WTC11 (cell line): ENCODE results near the gene APOE. TPM values are rescaled to one million over a fixed set of nuclear protein-coding genes. Genes with fewer than 3 reads are reported as not detected.

ENCODE experiments used
- ATAC-seq: fragments of 200-7000 bp; cut with Tn5 transposase; 2 replicates; pipeline ENCODE4 v1.10.0; 2021; ENCODE audit warnings: mild to moderate bottlenecking, moderate library complexity
- CTCF ChIA-PET: fragments of 300-600 bp; sonication (Branson Sonifier 250); formaldehyde crosslinking; loops from one replicate; lab custom pipeline; 2021; ENCODE audit warnings: antibody characterized with exemption; lab: Charles Lee
- POLR2A ChIA-PET: fragments of 350-600 bp; sonication (Branson Sonifier 250); formaldehyde crosslinking; loops from one replicate; lab custom pipeline; 2021; ENCODE audit warnings: antibody characterized with exemption; lab: Charles Lee
- DNase-seq: peaks from one replicate; pipeline ENCODE4 v3.0.0; 2021; ENCODE audit warnings: low spot score
- H3K27ac Mint-ChIP-seq: 2 replicates; pipeline ENCODE4 v1.8.0; 2021; ENCODE audit warnings: mixed read lengths
- H3K27me3 Mint-ChIP-seq: 2 replicates; pipeline ENCODE4 v1.8.0; 2021; ENCODE audit warnings: low read depth, mild to moderate bottlenecking, moderate library complexity, mixed read lengths
- H3K36me3 Mint-ChIP-seq: 2 replicates; pipeline ENCODE4 v1.8.0; 2021; ENCODE audit warnings: mixed read lengths
- H3K4me1 Mint-ChIP-seq: 2 replicates; pipeline ENCODE4 v1.8.0; 2022; ENCODE audit warnings: mixed read lengths
- H3K4me3 Mint-ChIP-seq: 2 replicates; pipeline ENCODE4 v1.8.0; 2021; ENCODE audit warnings: mild to moderate bottlenecking, moderate library complexity, mixed read lengths
- H3K9me3 Mint-ChIP-seq: 2 replicates; pipeline ENCODE4 v1.8.0; 2021; ENCODE audit warnings: mixed read lengths
- CREB1 ChIP-seq: sonication (generic); formaldehyde crosslinking; IDR thresholded peaks from 2 replicates; pipeline ENCODE4 v1.8.0; 2023; ENCODE audit warnings: mild to moderate bottlenecking, missing genetic modification reagents
- ETV6 ChIP-seq: sonication (generic); formaldehyde crosslinking; IDR thresholded peaks from 2 replicates; pipeline ENCODE4 v1.8.1; 2022; ENCODE audit warnings: mild to moderate bottlenecking, missing genetic modification reagents
- FOXK1 ChIP-seq: sonication (generic); formaldehyde crosslinking; IDR thresholded peaks from 2 replicates; pipeline ENCODE4 v1.8.0; 2022; ENCODE audit warnings: mild to moderate bottlenecking, moderate library complexity, missing genetic modification reagents
- JAZF1 ChIP-seq: fragments of 250-450 bp; sonication (Bioruptor Pico); IDR thresholded peaks from 2 replicates; pipeline ENCODE4 v1.9.0; 2021; ENCODE audit warnings: moderate library complexity, mild to moderate bottlenecking, inconsistent platforms
- MXD4 ChIP-seq: fragments of 250-450 bp; sonication (Bioruptor Pico); IDR thresholded peaks from 2 replicates; pipeline ENCODE4 v1.8.0; 2021; ENCODE audit warnings: mild to moderate bottlenecking, moderate library complexity, borderline replicate concordance
- NFE2L1 ChIP-seq: sonication (generic); formaldehyde crosslinking; IDR thresholded peaks from 2 replicates; pipeline ENCODE4 v1.8.1; 2023; ENCODE audit warnings: missing genetic modification reagents
- NFYB ChIP-seq: sonication (generic); formaldehyde crosslinking; conservative IDR thresholded peaks from 2 replicates; pipeline ENCODE4 v1.8.0; 2022; ENCODE audit warnings: low read depth, missing genetic modification reagents
- NR1H2 ChIP-seq: sonication (generic); formaldehyde crosslinking; IDR thresholded peaks from 2 replicates; pipeline ENCODE4 v1.9.0; 2021; ENCODE audit warnings: mild to moderate bottlenecking, moderate library complexity, missing genetic modification reagents
- RORB ChIP-seq: fragments of 250-450 bp; sonication (Bioruptor Pico); IDR thresholded peaks from 2 replicates; pipeline ENCODE4 v1.9.0; 2021; ENCODE audit warnings: mild to moderate bottlenecking
- SMAD3 ChIP-seq: sonication (generic); formaldehyde crosslinking; IDR thresholded peaks from 2 replicates; pipeline ENCODE4 v1.8.0; 2022; ENCODE audit warnings: missing genetic modification reagents, mild to moderate bottlenecking, borderline replicate concordance
- SMAD4 ChIP-seq: sonication (generic); formaldehyde crosslinking; IDR thresholded peaks from 2 replicates; pipeline ENCODE4 v1.8.0; 2022; ENCODE audit warnings: mild to moderate bottlenecking, missing genetic modification reagents
- STAT6 ChIP-seq: sonication (generic); formaldehyde crosslinking; conservative IDR thresholded peaks from 2 replicates; pipeline ENCODE4 v1.8.1; 2023; ENCODE audit warnings: mild to moderate bottlenecking, low read depth, missing genetic modification reagents, moderate library complexity
- TCF7 ChIP-seq: sonication (generic); formaldehyde crosslinking; IDR thresholded peaks from 2 replicates; pipeline ENCODE4 v1.8.0; 2022; ENCODE audit warnings: mild to moderate bottlenecking, low read depth, missing genetic modification reagents, moderate library complexity
- TEAD4 ChIP-seq: sonication (generic); formaldehyde crosslinking; IDR thresholded peaks from 2 replicates; pipeline ENCODE4 v1.8.0; 2022; ENCODE audit warnings: mild to moderate bottlenecking, missing genetic modification reagents
- ZNF317 ChIP-seq: sonication (generic); formaldehyde crosslinking; IDR thresholded peaks from 2 replicates; pipeline ENCODE4 v1.8.1; 2023; ENCODE audit warnings: low read depth, mild to moderate bottlenecking, moderate library complexity, missing genetic modification reagents, borderline replicate concordance
- ZNF512 ChIP-seq: sonication (generic); formaldehyde crosslinking; IDR thresholded peaks from 2 replicates; pipeline ENCODE4 v1.8.1; 2022; ENCODE audit warnings: missing genetic modification reagents, borderline replicate concordance
- total RNA-seq: library from RNA; stranded (reverse); gene quantifications from 3 replicates; pipeline ENCODE4 v1.2.3, GENCODE V29; 2021
- TF ChIP-seq, protein P1 (sequence below): sonication (generic); formaldehyde crosslinking; IDR thresholded peaks from 2 replicates; pipeline ENCODE4 v1.8.1; 2022; ENCODE audit warnings: low read depth, missing genetic modification reagents, borderline replicate concordance
- TF ChIP-seq, protein P2 (sequence below): sonication (generic); formaldehyde crosslinking; IDR thresholded peaks from 2 replicates; pipeline ENCODE4 v1.8.0; 2023; ENCODE audit warnings: mild to moderate bottlenecking, missing genetic modification reagents

APOE gene
- total RNA-seq, 1 experiment from 2014 or later: 824 TPM

DNA sequence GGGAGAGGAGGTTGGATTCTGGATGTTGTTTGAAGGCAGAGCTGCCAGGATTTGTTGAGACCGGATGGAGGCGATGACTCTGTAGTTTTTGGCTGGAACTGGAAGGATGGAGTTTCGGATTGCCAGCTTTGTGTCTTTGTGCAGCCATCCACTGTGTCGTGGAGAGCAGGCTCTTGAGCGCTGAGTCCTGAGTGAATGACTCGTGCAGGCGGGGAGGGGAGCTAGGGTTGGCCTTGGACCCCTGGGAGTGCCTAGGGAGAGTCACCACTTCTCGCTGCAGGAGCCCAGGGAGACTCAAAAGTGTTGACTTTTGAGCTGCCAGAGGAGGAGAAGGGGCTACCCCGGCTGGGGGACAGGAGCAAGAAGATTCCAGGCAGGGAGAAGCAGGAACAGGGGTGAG lies 10.7 kb upstream of the APOE start (continued):
- no peak for TF ChIP-seq NR1H2
- no peak for TF ChIP-seq TEAD4
- no peak for TF ChIP-seq CREB1 (CRISPR knock-in tag)
- TF ChIP-seq JAZF1 (CRISPR knock-in tag): no peak
- no peak for TF ChIP-seq NFE2L1 (CRISPR knock-in tag)
- TF ChIP-seq TCF7 (CRISPR knock-in tag): no peak

DNA sequence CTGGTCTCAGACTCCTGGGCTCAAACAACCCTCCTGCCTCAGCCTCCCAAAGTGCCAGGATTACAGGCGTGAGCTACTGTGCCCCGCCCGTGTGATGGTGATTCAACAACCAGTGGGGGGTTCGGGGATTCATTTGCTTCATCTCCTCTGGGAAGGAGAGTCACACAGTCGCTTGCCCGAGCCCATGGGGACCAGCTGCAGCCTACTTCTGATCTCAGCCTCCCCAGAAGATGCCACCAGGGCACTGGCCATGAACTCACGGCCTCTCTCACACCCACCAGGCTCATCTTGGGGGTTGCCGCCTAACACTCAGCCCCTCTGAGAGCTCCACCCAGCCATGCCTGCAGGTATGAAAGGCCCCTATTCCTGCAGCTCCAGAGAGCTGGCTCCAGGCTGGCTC lies 7.8 kb upstream of the APOE start:
- TF ChIP-seq ETV6 (CRISPR knock-in tag) (no peak), CREB1 (CRISPR knock-in tag) (no peak), FOXK1 (no peak), TCF7 (CRISPR knock-in tag) (no peak), RORB (CRISPR knock-in tag) (no peak), STAT6 (CRISPR knock-in tag) (no peak)
- Mint-ChIP-seq H3K27me3 (no peaks in the 10 kb centered on the region), H3K4me1 (peaks cover 2% of the 10 kb centered on the region), H3K36me3 (peaks cover 66% of the 10 kb centered on the region), H3K4me3 (no peak overlapping the region), H3K27ac (no peak overlapping the region), H3K9me3 (no peaks in the 10 kb centered on the region)
- ChIA-PET CTCF (interaction anchor here (0.7 kb wide), 1 partner anchor 1342 kb away, joined by 4 read pairs; no protein-coding TSS in a partner anchor), POLR2A (interaction anchor here (0.7 kb wide), 1 partner anchor 10 kb away, joined by 3 read pairs; no protein-coding TSS in a partner anchor)
- no peak for DNase-seq
- no peak for ATAC-seq

DNA sequence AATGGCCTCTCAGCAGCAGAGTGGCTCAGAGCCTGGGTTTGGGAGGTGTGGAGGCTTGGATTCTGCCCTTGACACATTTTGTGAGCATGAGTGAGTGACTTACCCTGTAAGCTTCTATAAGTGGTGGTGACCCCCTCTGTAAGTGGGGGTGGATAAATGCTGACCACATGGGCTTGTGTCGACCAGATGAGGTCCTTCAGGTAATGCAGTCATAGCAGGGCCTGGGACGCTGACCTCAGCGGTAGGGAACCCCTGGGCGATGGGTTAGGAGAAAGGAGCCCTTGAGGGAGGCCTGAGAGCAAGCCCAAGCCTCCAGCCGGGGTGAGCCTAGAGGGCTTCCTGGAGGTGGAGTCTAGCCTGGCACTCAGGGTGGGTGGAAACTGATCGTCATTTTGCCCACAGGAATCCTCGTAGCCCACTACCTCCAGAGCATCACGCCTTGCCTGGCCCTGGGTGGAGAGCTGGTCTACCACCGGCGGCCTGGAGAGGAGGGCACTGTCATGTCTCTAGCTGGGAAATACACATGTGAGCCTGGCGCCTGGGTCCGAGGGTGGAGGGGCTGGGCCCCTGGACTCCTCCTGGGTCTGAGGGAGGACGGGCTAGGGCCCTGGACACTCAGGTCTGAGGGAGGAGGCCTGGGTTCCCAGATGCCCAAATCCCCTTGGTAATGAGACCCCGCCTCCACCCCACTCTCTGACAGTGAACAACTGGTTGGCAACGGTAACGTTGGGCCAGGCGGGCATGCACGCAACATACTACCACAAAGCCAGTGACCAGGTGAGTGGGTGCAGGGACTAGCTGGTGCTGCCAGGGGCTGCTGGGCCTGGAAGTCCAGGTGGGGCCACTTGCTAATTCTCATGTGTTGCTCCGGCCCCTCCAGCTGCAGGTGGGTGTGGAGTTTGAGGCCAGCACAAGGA lies 5.0 kb upstream of the APOE start:
- no peak for DNase-seq
- Mint-ChIP-seq H3K4me1 (peaks cover 13% of the 10 kb centered on the region), H3K27ac (no peak overlapping the region), H3K27me3 (no peaks in the 10 kb centered on the region), H3K9me3 (no peaks in the 10 kb centered on the region), H3K36me3 (peaks cover 43% of the 10 kb centered on the region)
- no peak for ATAC-seq
- POLR2A ChIA-PET: no interaction called here
- TF ChIP-seq ZNF317 (CRISPR knock-in tag): no peak
- TF ChIP-seq SMAD3: no peak
- no peak for TF ChIP-seq MXD4
- no peak for TF ChIP-seq FOXK1
- no peak for TF ChIP-seq SMAD4 (CRISPR knock-in tag)
- TF ChIP-seq, protein P1, sequence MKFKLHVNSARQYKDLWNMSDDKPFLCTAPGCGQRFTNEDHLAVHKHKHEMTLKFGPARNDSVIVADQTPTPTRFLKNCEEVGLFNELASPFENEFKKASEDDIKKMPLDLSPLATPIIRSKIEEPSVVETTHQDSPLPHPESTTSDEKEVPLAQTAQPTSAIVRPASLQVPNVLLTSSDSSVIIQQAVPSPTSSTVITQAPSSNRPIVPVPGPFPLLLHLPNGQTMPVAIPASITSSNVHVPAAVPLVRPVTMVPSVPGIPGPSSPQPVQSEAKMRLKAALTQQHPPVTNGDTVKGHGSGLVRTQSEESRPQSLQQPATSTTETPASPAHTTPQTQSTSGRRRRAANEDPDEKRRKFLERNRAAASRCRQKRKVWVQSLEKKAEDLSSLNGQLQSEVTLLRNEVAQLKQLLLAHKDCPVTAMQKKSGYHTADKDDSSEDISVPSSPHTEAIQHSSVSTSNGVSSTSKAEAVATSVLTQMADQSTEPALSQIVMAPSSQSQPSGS: no peak
- no peak for TF ChIP-seq ZNF512
- TF ChIP-seq NFYB (CRISPR knock-in tag): no peak
- TF ChIP-seq, protein P2, sequence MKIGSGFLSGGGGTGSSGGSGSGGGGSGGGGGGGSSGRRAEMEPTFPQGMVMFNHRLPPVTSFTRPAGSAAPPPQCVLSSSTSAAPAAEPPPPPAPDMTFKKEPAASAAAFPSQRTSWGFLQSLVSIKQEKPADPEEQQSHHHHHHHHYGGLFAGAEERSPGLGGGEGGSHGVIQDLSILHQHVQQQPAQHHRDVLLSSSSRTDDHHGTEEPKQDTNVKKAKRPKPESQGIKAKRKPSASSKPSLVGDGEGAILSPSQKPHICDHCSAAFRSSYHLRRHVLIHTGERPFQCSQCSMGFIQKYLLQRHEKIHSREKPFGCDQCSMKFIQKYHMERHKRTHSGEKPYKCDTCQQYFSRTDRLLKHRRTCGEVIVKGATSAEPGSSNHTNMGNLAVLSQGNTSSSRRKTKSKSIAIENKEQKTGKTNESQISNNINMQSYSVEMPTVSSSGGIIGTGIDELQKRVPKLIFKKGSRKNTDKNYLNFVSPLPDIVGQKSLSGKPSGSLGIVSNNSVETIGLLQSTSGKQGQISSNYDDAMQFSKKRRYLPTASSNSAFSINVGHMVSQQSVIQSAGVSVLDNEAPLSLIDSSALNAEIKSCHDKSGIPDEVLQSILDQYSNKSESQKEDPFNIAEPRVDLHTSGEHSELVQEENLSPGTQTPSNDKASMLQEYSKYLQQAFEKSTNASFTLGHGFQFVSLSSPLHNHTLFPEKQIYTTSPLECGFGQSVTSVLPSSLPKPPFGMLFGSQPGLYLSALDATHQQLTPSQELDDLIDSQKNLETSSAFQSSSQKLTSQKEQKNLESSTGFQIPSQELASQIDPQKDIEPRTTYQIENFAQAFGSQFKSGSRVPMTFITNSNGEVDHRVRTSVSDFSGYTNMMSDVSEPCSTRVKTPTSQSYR (CRISPR knock-in tag): no peak
- TF ChIP-seq, all 79 proteins: peak for 0
- CTCF ChIA-PET: interaction anchor here (0.6 to 1.2 kb wide), 2 partner anchors 41 to 52 kb away, joined by 3 to 5 read pairs; no protein-coding TSS in a partner anchor
- H3K4me3 Mint-ChIP-seq: no peak overlapping the region
